Activated naive CD8-positive, alpha-beta T cell treated with anti-CD3 and anti-CD28 coated beads, Interleukin-2, amount 50 U/mL, for 16 hours (primary cell): ENCODE data around the gene TCF4.

Experiments used
- DNase-seq: peaks from one replicate; pipeline ENCODE4 v3.0.0-alpha.2; 2020; ENCODE audit warnings: low read depth, low spot score

The TCF4 gene

GRCh38 chr18:55585920-55586561, 2.0 kb downstream of the TCF4 start:
- DNase-seq: no peak

- no peak for DNase-seq
Observed at GRCh38 chr18:55585065-55585919, 2.7 kb downstream of the TCF4 start.

GRCh38 chr18:55584201-55584600, 3.8 kb downstream of the TCF4 start:
- no peak for DNase-seq

GRCh38 chr18:55582325-55582724, 5.7 kb downstream of the TCF4 start:
- DNase-seq: no peak

GRCh38 chr18:55579501-55580270, 8.3 kb downstream of the TCF4 start:
- DNase-seq: no peak

- no peak for DNase-seq
Observed at GRCh38 chr18:55577812-55578539, 10.0 kb downstream of the TCF4 start.

GRCh38 chr18:55576001-55576400, 12.0 kb downstream of the TCF4 start:
- DNase-seq: no peak

GRCh38 chr18:55575066-55575465, 12.9 kb downstream of the TCF4 start:
- no peak for DNase-seq

GRCh38 chr18:55573386-55573785, 14.6 kb downstream of the TCF4 start:
- no peak for DNase-seq

- DNase-seq: no peak
Observed at GRCh38 chr18:55570966-55571365, 17.0 kb downstream of the TCF4 start.

GRCh38 chr18:55566456-55566935, 21.5 kb downstream of the TCF4 start:
- DNase-seq: no peak

GRCh38 chr18:55559739-55560138, 28.3 kb downstream of the TCF4 start:
- DNase-seq: no peak

- no peak for DNase-seq
Observed at GRCh38 chr18:55557211-55557610, 30.8 kb downstream of the TCF4 start.

- no peak for DNase-seq
Observed at GRCh38 chr18:55555395-55556027, 32.5 kb downstream of the TCF4 start.

GRCh38 chr18:55552526-55553189, 35.3 kb downstream of the TCF4 start:
- no peak for DNase-seq

GRCh38 chr18:55551227-55551626, 36.8 kb downstream of the TCF4 start:
- DNase-seq: no peak

- DNase-seq: no peak
Observed at GRCh38 chr18:55550471-55550870, 37.5 kb downstream of the TCF4 start.

- no peak for DNase-seq
Observed at GRCh38 chr18:55549474-55550104, 38.4 kb downstream of the TCF4 start.

- no peak for DNase-seq
Observed at GRCh38 chr18:55547705-55548056, 40.3 kb downstream of the TCF4 start.
